RWPE1 (cell line): ENCODE data around the gene MAGOHB.
A peak's percentile ranks its signal among the peaks of the same experiment; 100 is the strongest.

Experiments
- CTCF ChIA-PET: fragments of 350-600 bp; sonication (Branson Sonifier 250); formaldehyde crosslinking; extraction: SDS; loops from one replicate; lab custom pipeline; 2021; lab: Yijun Ruan, JAX
- POLR2A ChIA-PET: fragments of 400-600 bp; formaldehyde crosslinking; extraction: SDS; loops from one replicate; lab custom pipeline; 2020; ENCODE audit warnings: antibody characterized with exemption; ENCODE audit not compliant: low non-redundant PET; lab: Yijun Ruan, JAX
- DNase-seq: peaks from one replicate; pipeline ENCODE4 v3.0.0; 2012; ENCODE audit warnings: low spot score
- H3K27ac ChIP-seq: fragments of 450-650 bp; 2 replicates; pipeline ENCODE4 v1.5.1; 2017
- CTCF ChIP-seq: fragments of 450-650 bp; conservative IDR thresholded peaks from 2 replicates; pipeline ENCODE4 v1.5.1; 2017; ENCODE audit warnings: low read depth, mild to moderate bottlenecking

Gene MAGOHB

DNA sequence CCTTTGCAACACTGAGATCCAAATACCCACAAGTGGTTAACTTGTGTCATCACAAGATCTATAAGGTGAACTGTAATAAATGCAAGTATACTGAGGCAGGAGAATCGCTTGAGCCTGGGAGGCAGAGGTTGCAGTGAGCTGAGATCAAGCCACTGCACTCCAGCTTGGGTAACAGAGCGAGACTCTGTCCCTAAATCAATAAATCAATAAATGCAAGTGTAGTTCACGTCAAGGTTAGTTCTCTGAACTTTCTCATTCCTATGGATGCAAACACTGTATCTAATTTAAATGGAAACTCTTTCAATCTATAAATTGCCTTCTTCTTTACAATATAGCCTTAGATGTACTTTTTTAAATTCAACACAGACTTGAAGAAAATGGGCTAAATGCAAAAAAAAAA, 3.2 kb downstream of the MAGOHB start:
- DNase-seq: no peak
- POLR2A ChIA-PET: no interaction called here
- TF ChIP-seq CTCF: no peak
- H3K27ac ChIP-seq: no peak overlapping the region
- CTCF ChIA-PET: no interaction called here

DNA sequence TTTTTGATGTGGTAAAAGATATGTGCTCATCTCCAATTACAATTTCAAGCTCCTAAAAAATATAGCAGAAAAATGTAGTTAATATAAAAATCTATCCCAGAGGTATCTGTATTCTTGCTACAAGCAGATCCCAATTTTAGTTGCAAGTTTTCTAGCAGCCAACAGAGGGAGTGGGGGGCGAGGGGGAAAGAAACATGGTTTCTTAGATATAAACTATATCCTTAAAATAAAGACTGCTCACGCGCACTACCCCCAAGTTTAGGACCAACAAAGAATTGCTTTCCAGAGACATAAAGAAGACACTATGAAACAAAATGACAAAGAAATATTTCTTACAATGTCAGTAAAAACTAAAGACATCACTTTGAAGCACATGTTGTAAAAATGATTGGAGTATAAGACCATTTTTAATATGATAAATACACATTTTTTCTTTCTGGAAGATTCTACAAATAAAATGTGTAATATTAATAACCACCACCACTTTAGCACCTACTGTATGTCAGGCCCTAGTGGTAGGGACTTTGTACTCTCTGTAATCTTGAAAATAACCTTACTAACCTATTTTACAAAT, 5.4 kb downstream of the MAGOHB start:
- ChIA-PET CTCF (interaction anchor here (0.6 to 0.9 kb wide), 3 partner anchors 34 to 1344 kb away, joined by 5 to 7 read pairs (median 7); no protein-coding TSS in a partner anchor), POLR2A (no interaction called here)
- no peak for TF ChIP-seq CTCF
- peak; percentile 13 for DNase-seq
- no peak overlapping the region for H3K27ac ChIP-seq

- TF ChIP-seq CTCF: no peak
- CTCF ChIA-PET: no interaction called here
- DNase-seq: no peak
- H3K27ac ChIP-seq: no peak overlapping the region
- POLR2A ChIA-PET: no interaction called here
Observed at GRCh38 chr12:10601860-10602259, 11.5 kb downstream of the MAGOHB start.

GRCh38 chr12:10600988-10601387, 12.4 kb downstream of the MAGOHB start:
- ChIA-PET CTCF (no interaction called here), POLR2A (no interaction called here)
- TF ChIP-seq CTCF: no peak
- H3K27ac ChIP-seq: no peak overlapping the region
- no peak for DNase-seq

GRCh38 chr12:10595881-10596280, 17.5 kb downstream of the MAGOHB start:
- DNase-seq: no peak
- ChIA-PET POLR2A (no interaction called here), CTCF (no interaction called here)
- no peak for TF ChIP-seq CTCF
- no peak overlapping the region for H3K27ac ChIP-seq

- no peak for DNase-seq
- POLR2A ChIA-PET: no interaction called here
Observed at GRCh38 chr12:10590966-10591365, 22.4 kb downstream of the MAGOHB start.

More at GRCh38 chr12:10590966-10591365, 22.4 kb downstream of the MAGOHB start:
- CTCF ChIA-PET: no interaction called here
- no peak for TF ChIP-seq CTCF
- no peak overlapping the region for H3K27ac ChIP-seq
